GM21825 (cell line): ENCODE measurements around the gene NISCH.

Experiments
- ATAC-seq: cut with Tn5 transposase; IDR thresholded peaks from one replicate; pipeline ENCODE4 v1.9.1; 2021; ENCODE audit warnings: mild to moderate bottlenecking, moderate library complexity; ENCODE audit not compliant: unreplicated experiment

The NISCH gene

GRCh38 chr3:52488746-52489145 is 33.3 kb downstream of the NISCH start:
- no peak for ATAC-seq

- no peak for ATAC-seq
Measured at GRCh38 chr3:52489453-52489852, 34.0 kb downstream of the NISCH start.

GRCh38 chr3:52490035-52490938 is 34.9 kb downstream of the NISCH start:
- no peak for ATAC-seq

GRCh38 chr3:52490939-52491526 is 35.6 kb downstream of the NISCH start:
- no peak for ATAC-seq

GRCh38 chr3:52492059-52492458 is 36.7 kb downstream of the NISCH start:
- no peak for ATAC-seq

GRCh38 chr3:52493232-52494017 is 38.0 kb downstream of the NISCH start:
- no peak for ATAC-seq

GRCh38 chr3:52494445-52494844 is 39.0 kb downstream of the NISCH start:
- ATAC-seq = no peak

- ATAC-seq = no peak
Measured at GRCh38 chr3:52494886-52495495, 39.6 kb downstream of the NISCH start, which contains the start of gene STAB1. Gene STAB1 (plus strand): TSS chr3:52495338. CDS start chr3:52495414, 76 bp downstream.

GRCh38 chr3:52495777-52496602 is 40.6 kb downstream of the NISCH start:
- no peak for ATAC-seq

GRCh38 chr3:52498137-52499054 is 43.0 kb downstream of the NISCH start:
- ATAC-seq = no peak

GRCh38 chr3:52501046-52501445 is 45.6 kb downstream of the NISCH start:
- no peak for ATAC-seq

- ATAC-seq = no peak
Measured at GRCh38 chr3:52502001-52502400, 46.6 kb downstream of the NISCH start.

GRCh38 chr3:52502808-52503350 is 47.5 kb downstream of the NISCH start:
- ATAC-seq = no peak

- ATAC-seq = no peak
Measured at GRCh38 chr3:52503788-52504424, 48.5 kb downstream of the NISCH start.

- no peak for ATAC-seq
Measured at GRCh38 chr3:52504977-52505376, 49.6 kb downstream of the NISCH start.

GRCh38 chr3:52506266-52506966 is 51.0 kb downstream of the NISCH start:
- ATAC-seq = no peak

GRCh38 chr3:52507359-52507758 is 52.0 kb downstream of the NISCH start:
- ATAC-seq = no peak
